VCaP (cell line): ENCODE data around the gene RMND1.

Source experiments
- H3K27ac ChIP-seq: fragments of 450-650 bp; 2 replicates; pipeline ENCODE4 v1.5.1; 2017
- TF ChIP-seq, protein P1 (sequence below): fragments of 450-650 bp; conservative IDR thresholded peaks from 2 replicates; pipeline ENCODE4 v1.5.1; 2017; ENCODE audit warnings: mild to moderate bottlenecking, moderate library complexity

RMND1 gene

DNA sequence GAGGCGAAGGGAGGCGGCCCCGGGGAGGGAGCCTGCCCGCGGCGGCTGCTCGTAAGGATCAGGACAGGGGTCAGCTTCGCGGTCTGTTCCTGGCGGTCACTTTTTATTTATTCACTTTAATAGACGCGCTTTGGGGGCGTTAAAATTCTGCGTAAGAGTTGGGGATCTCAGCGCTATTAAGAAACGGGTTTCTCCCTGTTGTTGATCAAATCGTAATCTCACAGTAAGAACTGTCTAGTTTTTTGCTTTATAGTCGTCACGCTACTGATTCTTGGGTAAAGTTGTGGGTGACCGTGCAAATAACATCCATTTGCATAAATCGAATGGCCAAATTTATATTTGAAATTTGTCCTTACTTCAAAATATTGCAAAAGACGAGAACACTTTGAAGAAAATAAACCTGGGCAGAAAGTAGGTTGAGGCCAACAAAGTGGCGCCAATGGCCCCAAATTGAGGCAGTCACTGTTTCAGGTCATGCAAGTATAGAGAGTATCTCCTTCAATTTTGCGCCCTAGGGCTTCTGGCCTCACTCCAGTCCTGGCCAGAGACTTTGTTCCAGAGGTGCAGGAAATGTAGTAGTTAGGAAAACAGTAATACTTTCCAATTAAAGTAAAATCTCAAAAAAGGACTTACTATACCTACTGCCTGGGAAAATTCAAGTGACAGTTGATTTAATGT is 963 bp upstream of the RMND1 start:
- TF ChIP-seq, protein P1, sequence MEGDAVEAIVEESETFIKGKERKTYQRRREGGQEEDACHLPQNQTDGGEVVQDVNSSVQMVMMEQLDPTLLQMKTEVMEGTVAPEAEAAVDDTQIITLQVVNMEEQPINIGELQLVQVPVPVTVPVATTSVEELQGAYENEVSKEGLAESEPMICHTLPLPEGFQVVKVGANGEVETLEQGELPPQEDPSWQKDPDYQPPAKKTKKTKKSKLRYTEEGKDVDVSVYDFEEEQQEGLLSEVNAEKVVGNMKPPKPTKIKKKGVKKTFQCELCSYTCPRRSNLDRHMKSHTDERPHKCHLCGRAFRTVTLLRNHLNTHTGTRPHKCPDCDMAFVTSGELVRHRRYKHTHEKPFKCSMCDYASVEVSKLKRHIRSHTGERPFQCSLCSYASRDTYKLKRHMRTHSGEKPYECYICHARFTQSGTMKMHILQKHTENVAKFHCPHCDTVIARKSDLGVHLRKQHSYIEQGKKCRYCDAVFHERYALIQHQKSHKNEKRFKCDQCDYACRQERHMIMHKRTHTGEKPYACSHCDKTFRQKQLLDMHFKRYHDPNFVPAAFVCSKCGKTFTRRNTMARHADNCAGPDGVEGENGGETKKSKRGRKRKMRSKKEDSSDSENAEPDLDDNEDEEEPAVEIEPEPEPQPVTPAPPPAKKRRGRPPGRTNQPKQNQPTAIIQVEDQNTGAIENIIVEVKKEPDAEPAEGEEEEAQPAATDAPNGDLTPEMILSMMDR: no peak
- H3K27ac ChIP-seq: peak overlapping the region; percentile 90

DNA sequence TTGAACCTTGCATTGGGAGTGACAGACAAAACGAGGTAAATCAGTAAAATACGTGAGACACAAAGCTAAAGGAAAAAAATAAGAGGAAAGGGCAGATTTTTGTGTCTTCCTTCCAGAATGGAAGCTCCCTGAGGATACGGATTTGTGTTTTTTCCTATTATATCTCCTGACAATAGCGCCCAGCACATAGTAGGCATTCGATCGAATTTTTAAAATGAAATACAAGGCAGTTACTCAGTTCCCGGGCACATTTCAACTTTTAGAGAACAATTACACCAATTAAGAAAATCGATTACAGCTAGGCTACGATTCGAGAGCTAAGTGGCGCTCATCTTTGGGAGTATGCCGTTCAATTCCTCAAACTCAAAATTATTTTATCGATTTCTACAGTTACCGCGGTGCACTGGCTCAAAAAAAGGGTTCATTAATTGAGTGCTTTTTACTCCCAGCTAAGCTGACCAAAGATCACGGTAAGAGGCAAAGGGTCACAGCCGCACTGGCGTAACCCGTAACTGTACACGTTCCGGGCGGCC is 443 bp downstream of the RMND1 start:
- H3K27ac ChIP-seq: peak overlapping the region; percentile 90

DNA sequence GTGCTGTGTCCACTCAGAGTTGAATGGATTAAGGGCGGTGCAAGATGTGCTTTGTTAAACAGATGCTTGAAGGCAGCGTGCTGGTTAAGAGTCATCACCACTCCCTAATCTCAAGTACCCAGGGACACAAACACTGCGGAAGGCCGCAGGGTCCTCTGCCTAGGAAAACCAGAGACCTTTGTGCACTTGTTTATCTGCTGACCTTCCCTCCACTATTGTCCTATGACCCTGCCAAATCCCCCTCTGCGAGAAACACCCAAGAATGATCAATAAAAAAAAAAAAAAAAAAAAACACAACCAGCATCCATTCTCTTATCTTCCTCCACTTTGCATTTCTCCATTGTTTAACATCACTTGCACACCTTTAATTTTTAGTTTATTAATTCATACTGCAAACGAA is 998 bp downstream of the RMND1 start:
- peak overlapping the region; percentile 90 for H3K27ac ChIP-seq

More for the DNA sequence above, 443 bp downstream of the RMND1 start:
- TF ChIP-seq, protein P1: no peak

- TF ChIP-seq, protein P1: no peak
- H3K27ac ChIP-seq: no peak overlapping the region
These were observed 3.3 kb downstream of the RMND1 start for GRCh38 chr6:151448623-151449022.

DNA sequence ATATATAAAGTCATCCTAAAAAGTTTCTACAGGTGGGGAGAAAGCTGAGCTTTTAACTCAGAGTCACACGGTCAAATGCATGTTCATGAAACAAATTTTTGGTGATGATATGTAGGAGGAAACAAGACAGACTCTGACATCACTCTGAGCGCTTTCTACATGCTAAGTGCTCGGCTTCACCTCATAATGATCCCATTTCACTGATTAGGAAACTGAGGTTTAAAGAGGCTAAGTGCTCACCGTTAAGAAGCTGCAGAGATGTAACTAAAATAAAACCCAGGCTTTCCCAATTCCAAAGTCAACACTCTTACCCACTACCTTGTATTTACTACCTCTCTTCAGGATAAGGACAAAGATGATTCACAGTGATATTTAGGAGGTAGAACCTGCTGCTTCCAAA is 4.7 kb downstream of the RMND1 start:
- no peak overlapping the region for H3K27ac ChIP-seq
- TF ChIP-seq, protein P1: no peak

- H3K27ac ChIP-seq: no peak overlapping the region
- TF ChIP-seq, protein P1: no peak
These were observed 6.4 kb downstream of the RMND1 start for GRCh38 chr6:151445482-151445881.

GRCh38 chr6:151443911-151444621 is 7.9 kb downstream of the RMND1 start:
- no peak overlapping the region for H3K27ac ChIP-seq
- TF ChIP-seq, protein P1: no peak

DNA sequence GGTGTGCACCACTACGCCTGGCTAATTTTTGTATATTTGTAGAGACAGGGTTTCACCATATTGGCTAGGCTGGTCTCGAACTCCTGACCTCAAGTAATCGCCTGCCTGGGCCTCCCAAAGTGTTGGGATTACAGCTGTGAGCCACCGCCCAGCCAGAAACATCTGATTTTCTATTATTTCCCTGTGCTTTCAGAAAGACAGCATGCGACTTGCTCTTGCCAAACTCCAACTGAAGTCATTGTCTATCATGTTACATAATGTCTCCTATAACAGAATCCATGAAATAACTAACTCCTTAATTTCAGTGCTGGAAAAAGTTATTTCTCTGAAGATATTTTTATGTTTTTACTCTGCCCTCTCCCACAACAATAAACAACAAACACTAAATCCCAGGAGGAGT is 8.5 kb downstream of the RMND1 start:
- no peak overlapping the region for H3K27ac ChIP-seq
- TF ChIP-seq, protein P1: no peak
